HG03175 (cell line): Measurements from ENCODE around the gene CCP110.

ENCODE experiments used
- ATAC-seq: cut with Tn5 transposase; IDR thresholded peaks from one replicate; pipeline ENCODE4 v1.9.1; 2021; ENCODE audit warnings: mild to moderate bottlenecking, moderate library complexity; ENCODE audit not compliant: unreplicated experiment

Gene CCP110

GRCh38 chr16:19595043-19595767, 71.5 kb downstream of the CCP110 start:
- ATAC-seq: no peak

DNA sequence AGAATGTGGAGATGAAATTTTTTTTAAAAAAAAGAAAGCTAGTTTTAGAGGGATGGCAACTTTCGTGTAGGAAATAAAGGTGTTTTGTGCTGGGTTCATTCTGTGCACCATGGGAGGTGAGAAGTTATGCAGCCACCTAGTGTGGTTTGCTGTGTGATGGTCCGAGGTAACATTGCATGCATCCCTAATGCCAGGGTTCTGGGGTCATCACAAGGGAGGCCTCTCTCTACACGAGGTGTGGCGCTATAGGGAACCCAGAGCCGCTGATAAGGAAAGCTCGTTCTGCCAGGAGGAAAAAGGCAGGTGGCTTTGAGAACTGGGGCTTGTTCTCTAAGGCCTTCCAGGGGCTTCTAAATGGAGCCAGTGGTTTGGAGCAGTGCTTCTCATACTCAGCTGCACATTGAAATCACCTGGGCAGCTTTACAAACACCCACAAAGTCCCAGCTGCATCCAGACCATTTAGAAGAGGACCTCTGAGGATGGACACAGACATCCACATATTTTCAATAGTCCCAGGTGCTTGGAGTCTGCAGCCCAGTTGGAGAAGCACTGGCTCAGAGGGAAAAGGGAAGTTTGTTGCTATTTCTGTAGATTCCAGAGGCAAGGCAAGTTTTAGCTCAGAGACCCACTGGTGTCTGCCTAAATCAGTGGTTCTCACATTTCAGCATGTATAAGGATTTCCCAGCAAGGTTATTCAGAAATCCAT, 75.2 kb downstream of the CCP110 start:
- no peak for ATAC-seq

GRCh38 chr16:19599968-19600716, 76.4 kb downstream of the CCP110 start:
- ATAC-seq: no peak

- ATAC-seq: no peak
Measured at GRCh38 chr16:19601083-19601976, 77.6 kb downstream of the CCP110 start.
